Esophagus muscularis mucosa (tissue), 4 donors: ENCODE results near the gene GNA14. TPM values are rescaled to one million over a fixed set of nuclear protein-coding genes. Genes with fewer than 3 reads are reported as not detected.
A peak's percentile ranks its signal among the peaks of the same experiment; 100 is the strongest.

Experiments used
- DNase-seq: peaks from one replicate; pipeline ENCODE4 v3.0.0-alpha.2; 2017; ENCODE audit errors: extremely low spot score
- H3K27ac ChIP-seq, 4 donors: fragments of 200-600 bp; sonication (generic); replicated peaks in 1 of 4; 1 replicate in 3 of 4; 2 replicates in 1 of 4; pipeline ENCODE4 v1.5.1; 2016 to 2019; ENCODE audit warnings: mild to moderate bottlenecking in 1 of 4
- H3K27me3 ChIP-seq, 4 donors: fragments of 200-600 bp; sonication (generic); one replicate each; pipeline versions ENCODE4 v1.5.1 to v1.6.0; 2016 to 2019
- H3K36me3 ChIP-seq, 4 donors: fragments of 200-600 bp; sonication (generic); one replicate each; pipeline ENCODE4 v1.5.1; 2016 to 2019
- H3K4me1 ChIP-seq, 4 donors: fragments of 200-600 bp; sonication (generic); one replicate each; pipeline ENCODE4 v1.5.1; 2016 to 2019
- H3K4me3 ChIP-seq, 4 donors: fragments of 200-600 bp; sonication (generic); 1 replicate in 2 of 4; 2 replicates in 2 of 4; pipeline ENCODE4 v1.5.1; 2016 to 2019; ENCODE audit warnings: mild to moderate bottlenecking in 4 of 4, moderate library complexity in 1 of 4
- H3K9me3 ChIP-seq, 4 donors: fragments of 200-600 bp; sonication (generic); 1 replicate in 3 of 4; 2 replicates in 1 of 4; pipeline ENCODE4 v1.5.1; 2016 to 2019
- CTCF ChIP-seq, 3 experiments: fragments of 200-600 bp in 2 of 3; fragments of 450-650 bp in 1 of 3; sonication (generic) in 2 of 3; IDR thresholded peaks; one replicate each; pipeline ENCODE4 v1.5.1; 2017 to 2019; ENCODE audit warnings: antibody characterized with exemption in 3 of 3, mild to moderate bottlenecking in 2 of 3, moderate library complexity in 1 of 3
- EP300 ChIP-seq: sonication (generic); formaldehyde crosslinking; IDR thresholded peaks from one replicate; pipeline ENCODE4 v1.6.1; 2017; ENCODE audit warnings: antibody characterized with exemption
- POLR2A ChIP-seq: fragments of 450-650 bp; IDR thresholded peaks from one replicate; pipeline ENCODE4 v1.6.1; 2017; ENCODE audit warnings: antibody characterized with exemption, moderate library complexity, mild to moderate bottlenecking, low read depth
- POLR2AphosphoS5 ChIP-seq, 2 donors: sonication (generic); formaldehyde crosslinking; IDR thresholded peaks; one replicate each; pipeline ENCODE4 v1.6.1; 2017; ENCODE audit warnings: antibody characterized with exemption in 2 of 2
- WGBS: methylation state at CpG from one replicate; pipeline ENCODE4 v1.1.5; 2018; 5-methylcytosine and 5-hydroxymethylcytosine counted together
- intact Hi-C: fragments of 100-400 bp; cut with DNase I; formaldehyde crosslinking; loops from one replicate; pipeline ENCODE4 v1.15.1; 2023
- total RNA-seq, 4 donors: library from RNA; depleted of rRNA; stranded (reverse); fragments of >200 nt; gene quantifications; one replicate each; pipeline versions ENCODE4 v1.1.0 to v1.2.1, GENCODE V29; 2016

Gene GNA14
- total RNA-seq, 4 donors from 2014 or later = 4.7 to 9.4 (median 7.4) TPM

- no peak for TF ChIP-seq CTCF (IDR thresholded peaks at IDR 0.05)
- Histone ChIP-seq H3K9me3 (no peaks in the 10 kb centered on the region), H3K27ac (peak overlapping the region in 3 of 4 donors; percentile 35 to 54 (median 47)), H3K27me3 (no peaks in the 10 kb centered on the region), H3K4me3 (no peak overlapping the region), H3K36me3 (no peaks in the 10 kb centered on the region), H3K4me1 (peaks cover 3 to 18% (median 15%) of the 10 kb centered on the region in 4 donors)
- intact Hi-C loops = no loop called here
- WGBS = 48% methylated on average over 7 of the region's 7 CpGs
- no peak for DNase-seq
These were observed 140.7 kb downstream of the GNA14 start for GRCh38 chr9:77507212-77507961.

- 78% methylated on average over 5 of the region's 5 CpGs for WGBS
- Histone ChIP-seq H3K4me3 (no peak overlapping the region), H3K4me1 (peaks cover 3 to 18% (median 15%) of the 10 kb centered on the region in 4 donors), H3K9me3 (no peaks in the 10 kb centered on the region), H3K27me3 (no peaks in the 10 kb centered on the region), H3K27ac (no peak overlapping the region), H3K36me3 (no peaks in the 10 kb centered on the region)
- no peak for DNase-seq
- TF ChIP-seq EP300 = no peak
- no peak for TF ChIP-seq POLR2A
- no peak for TF ChIP-seq CTCF (IDR thresholded peaks at IDR 0.05)
- TF ChIP-seq POLR2AphosphoS5 (IDR thresholded peaks at IDR 0.05) = no peak
- intact Hi-C loops = no loop called here
These were observed 142.9 kb downstream of the GNA14 start for GRCh38 chr9:77505232-77505631.

GRCh38 chr9:77502568-77502967, 145.6 kb downstream of the GNA14 start:
- Histone ChIP-seq H3K9me3 (no peaks in the 10 kb centered on the region), H3K27me3 (no peaks in the 10 kb centered on the region), H3K36me3 (no peaks in the 10 kb centered on the region), H3K4me1 (peaks cover 3 to 23% (median 17%) of the 10 kb centered on the region in 4 donors), H3K27ac (no peak overlapping the region), H3K4me3 (no peak overlapping the region)
- intact Hi-C loops = no loop called here
- no peak for DNase-seq
- no peak for TF ChIP-seq POLR2A
- 61% methylated on average over 3 of the region's 3 CpGs for WGBS

- no peaks in the 10 kb centered on the region for H3K36me3 ChIP-seq
- intact Hi-C loops = no loop called here
- no peaks in the 10 kb centered on the region for H3K9me3 ChIP-seq
- peaks cover 3 to 21% (median 14%) of the 10 kb centered on the region in 4 donors for H3K4me1 ChIP-seq
- WGBS = 41% methylated on average over 1 of the region's 1 CpG
- no peak for DNase-seq
- TF ChIP-seq CTCF (IDR thresholded peaks at IDR 0.05) (no peak), POLR2AphosphoS5 (IDR thresholded peaks at IDR 0.05) (no peak), EP300 (no peak), POLR2A (no peak)
- H3K27ac ChIP-seq = peak overlapping the region in 1 of 4 donors; percentile 44
- H3K27me3 ChIP-seq = no peaks in the 10 kb centered on the region
- H3K4me3 ChIP-seq = no peak overlapping the region
These were observed 149.2 kb downstream of the GNA14 start for GRCh38 chr9:77498891-77499290.

GRCh38 chr9:77497322-77498198, 150.6 kb downstream of the GNA14 start:
- Histone ChIP-seq H3K4me3 (no peak overlapping the region), H3K36me3 (no peaks in the 10 kb centered on the region), H3K9me3 (no peaks in the 10 kb centered on the region), H3K27ac (no peak overlapping the region), H3K4me1 (peaks cover 3 to 21% (median 14%) of the 10 kb centered on the region in 4 donors), H3K27me3 (no peaks in the 10 kb centered on the region)
- 94% methylated on average over 6 of the region's 6 CpGs for WGBS
- TF ChIP-seq POLR2AphosphoS5 (IDR thresholded peaks at IDR 0.05) (no peak), CTCF (IDR thresholded peaks at IDR 0.05) (no peak), POLR2A (no peak), EP300 (no peak)
- no peak for DNase-seq
- intact Hi-C loops = no loop called here
